Measurements from ENCODE around the gene SH3BGRL2.

Gene SH3BGRL2
- long read RNA-seq, result 0 reads

DNA sequence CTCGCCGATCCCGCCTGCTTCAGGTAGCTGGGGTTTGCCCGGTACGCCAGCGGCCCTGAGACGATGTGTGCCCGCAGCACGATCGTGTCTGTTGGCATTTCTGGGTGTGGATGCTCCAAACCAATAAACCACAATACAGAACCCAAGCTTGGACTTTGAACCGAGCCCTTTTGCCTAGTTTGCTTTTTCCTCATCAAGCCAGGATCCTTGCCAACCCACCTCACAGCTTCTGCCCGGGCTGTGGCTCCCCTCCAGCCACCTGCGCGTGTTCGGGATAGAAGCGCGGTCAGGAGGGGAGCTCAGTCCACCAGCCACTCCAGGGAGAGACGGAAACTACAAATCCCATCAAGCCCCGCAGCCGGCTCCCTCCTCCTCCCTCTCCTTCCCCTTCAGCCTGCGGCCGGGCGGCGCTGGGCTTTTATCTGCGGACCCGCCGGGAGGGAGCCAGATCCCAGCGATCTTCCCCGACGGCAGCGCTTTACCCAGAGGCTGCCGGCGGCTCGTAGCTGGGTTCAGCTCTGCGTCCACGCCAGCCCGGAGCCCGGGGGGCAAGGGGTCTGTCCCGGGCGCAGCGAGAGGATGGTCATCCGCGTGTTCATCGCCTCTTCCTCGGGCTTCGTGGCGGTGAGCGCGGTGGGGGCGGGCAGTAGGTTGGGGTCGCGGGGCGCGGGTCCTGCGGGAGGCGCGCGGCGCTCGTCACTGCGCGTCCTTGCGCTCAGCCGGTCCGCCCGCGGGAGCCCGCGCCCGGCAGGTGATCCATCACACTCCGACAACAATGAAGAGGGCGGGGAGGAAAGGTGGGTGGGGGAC lies at the start of gene SH3BGRL2:
TSS of gene SH3BGRL2 (plus strand) at position 447 of the 810 bp plus-strand sequence. CDS start at position 580, 133 bp downstream.
- Histone ChIP-seq H3K4me3 (replicated peaks; ENCODE audit: insufficient read depth, low read length) (peak within 1 kb of the TSS; percentile 49), H3K27me3 (ENCODE audit: insufficient read depth, poor library complexity, severe bottlenecking) (peaks cover 35% of the 10 kb centered on the region), H3K27ac (replicated peaks) (no peak within 1 kb of the TSS)
- DNase-seq (ENCODE audit: low read depth in 1 of 2, low spot score in 1 of 2), result peak in 1 of 2 experiments; percentile 20
- no peak for TF ChIP-seq POLR2AphosphoS5 (IDR thresholded peaks at IDR 0.05; ENCODE audit: low read depth)
- TF ChIP-seq SPI1 (IDR thresholded peaks at IDR 0.05; ENCODE audit: borderline replicate concordance, low read depth), result no peak
- TF ChIP-seq GABPA (IDR thresholded peaks at IDR 0.05; ENCODE audit: low read depth), result no peak
- TF ChIP-seq, protein P1, sequence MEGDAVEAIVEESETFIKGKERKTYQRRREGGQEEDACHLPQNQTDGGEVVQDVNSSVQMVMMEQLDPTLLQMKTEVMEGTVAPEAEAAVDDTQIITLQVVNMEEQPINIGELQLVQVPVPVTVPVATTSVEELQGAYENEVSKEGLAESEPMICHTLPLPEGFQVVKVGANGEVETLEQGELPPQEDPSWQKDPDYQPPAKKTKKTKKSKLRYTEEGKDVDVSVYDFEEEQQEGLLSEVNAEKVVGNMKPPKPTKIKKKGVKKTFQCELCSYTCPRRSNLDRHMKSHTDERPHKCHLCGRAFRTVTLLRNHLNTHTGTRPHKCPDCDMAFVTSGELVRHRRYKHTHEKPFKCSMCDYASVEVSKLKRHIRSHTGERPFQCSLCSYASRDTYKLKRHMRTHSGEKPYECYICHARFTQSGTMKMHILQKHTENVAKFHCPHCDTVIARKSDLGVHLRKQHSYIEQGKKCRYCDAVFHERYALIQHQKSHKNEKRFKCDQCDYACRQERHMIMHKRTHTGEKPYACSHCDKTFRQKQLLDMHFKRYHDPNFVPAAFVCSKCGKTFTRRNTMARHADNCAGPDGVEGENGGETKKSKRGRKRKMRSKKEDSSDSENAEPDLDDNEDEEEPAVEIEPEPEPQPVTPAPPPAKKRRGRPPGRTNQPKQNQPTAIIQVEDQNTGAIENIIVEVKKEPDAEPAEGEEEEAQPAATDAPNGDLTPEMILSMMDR (IDR thresholded peaks at IDR 0.05; ENCODE audit: insufficient read depth, low read length), result no peak
- TF ChIP-seq, protein P2, sequence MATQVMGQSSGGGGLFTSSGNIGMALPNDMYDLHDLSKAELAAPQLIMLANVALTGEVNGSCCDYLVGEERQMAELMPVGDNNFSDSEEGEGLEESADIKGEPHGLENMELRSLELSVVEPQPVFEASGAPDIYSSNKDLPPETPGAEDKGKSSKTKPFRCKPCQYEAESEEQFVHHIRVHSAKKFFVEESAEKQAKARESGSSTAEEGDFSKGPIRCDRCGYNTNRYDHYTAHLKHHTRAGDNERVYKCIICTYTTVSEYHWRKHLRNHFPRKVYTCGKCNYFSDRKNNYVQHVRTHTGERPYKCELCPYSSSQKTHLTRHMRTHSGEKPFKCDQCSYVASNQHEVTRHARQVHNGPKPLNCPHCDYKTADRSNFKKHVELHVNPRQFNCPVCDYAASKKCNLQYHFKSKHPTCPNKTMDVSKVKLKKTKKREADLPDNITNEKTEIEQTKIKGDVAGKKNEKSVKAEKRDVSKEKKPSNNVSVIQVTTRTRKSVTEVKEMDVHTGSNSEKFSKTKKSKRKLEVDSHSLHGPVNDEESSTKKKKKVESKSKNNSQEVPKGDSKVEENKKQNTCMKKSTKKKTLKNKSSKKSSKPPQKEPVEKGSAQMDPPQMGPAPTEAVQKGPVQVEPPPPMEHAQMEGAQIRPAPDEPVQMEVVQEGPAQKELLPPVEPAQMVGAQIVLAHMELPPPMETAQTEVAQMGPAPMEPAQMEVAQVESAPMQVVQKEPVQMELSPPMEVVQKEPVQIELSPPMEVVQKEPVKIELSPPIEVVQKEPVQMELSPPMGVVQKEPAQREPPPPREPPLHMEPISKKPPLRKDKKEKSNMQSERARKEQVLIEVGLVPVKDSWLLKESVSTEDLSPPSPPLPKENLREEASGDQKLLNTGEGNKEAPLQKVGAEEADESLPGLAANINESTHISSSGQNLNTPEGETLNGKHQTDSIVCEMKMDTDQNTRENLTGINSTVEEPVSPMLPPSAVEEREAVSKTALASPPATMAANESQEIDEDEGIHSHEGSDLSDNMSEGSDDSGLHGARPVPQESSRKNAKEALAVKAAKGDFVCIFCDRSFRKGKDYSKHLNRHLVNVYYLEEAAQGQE (IDR thresholded peaks at IDR 0.05; ENCODE audit: insufficient replicate concordance, low read depth), result no peak

DNA sequence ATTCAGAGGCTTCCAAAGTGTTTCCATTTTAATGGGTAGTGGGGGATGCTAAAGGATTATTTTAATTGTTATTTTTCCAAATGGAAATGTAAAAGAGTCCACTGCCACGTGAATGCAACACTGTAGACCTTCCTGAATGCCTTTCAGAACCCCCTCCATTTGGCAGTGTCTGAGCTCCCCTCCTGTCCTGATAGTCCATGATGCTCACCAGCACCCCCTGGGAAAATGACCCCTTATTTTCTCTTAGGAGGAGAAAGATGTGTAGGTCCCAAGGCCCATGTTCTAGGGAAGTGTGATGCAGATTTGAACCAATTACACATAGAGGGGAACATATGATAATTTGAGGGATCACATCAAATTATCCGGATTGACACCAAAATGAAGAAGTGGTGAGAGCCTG lies 46.8 kb upstream of the SH3BGRL2 start:
- no peak overlapping the region for H3K27ac ChIP-seq (replicated peaks)
- no peak overlapping the region for H3K4me3 ChIP-seq (replicated peaks; ENCODE audit: insufficient read depth, low read length)
- H3K27me3 ChIP-seq (ENCODE audit: insufficient read depth, poor library complexity, severe bottlenecking), result no peaks in the 10 kb centered on the region
- TF ChIP-seq POLR2AphosphoS5 (IDR thresholded peaks at IDR 0.05; ENCODE audit: low read depth) (no peak), SPI1 (IDR thresholded peaks at IDR 0.05; ENCODE audit: borderline replicate concordance, low read depth) (no peak), GABPA (IDR thresholded peaks at IDR 0.05; ENCODE audit: low read depth) (no peak)
- TF ChIP-seq, protein P2 (IDR thresholded peaks at IDR 0.05; ENCODE audit: insufficient replicate concordance, low read depth), result no peak
- TF ChIP-seq, protein P1 (IDR thresholded peaks at IDR 0.05; ENCODE audit: insufficient read depth, low read length), result no peak
- no peak for DNase-seq (ENCODE audit: low read depth in 1 of 2, low spot score in 1 of 2)

DNA sequence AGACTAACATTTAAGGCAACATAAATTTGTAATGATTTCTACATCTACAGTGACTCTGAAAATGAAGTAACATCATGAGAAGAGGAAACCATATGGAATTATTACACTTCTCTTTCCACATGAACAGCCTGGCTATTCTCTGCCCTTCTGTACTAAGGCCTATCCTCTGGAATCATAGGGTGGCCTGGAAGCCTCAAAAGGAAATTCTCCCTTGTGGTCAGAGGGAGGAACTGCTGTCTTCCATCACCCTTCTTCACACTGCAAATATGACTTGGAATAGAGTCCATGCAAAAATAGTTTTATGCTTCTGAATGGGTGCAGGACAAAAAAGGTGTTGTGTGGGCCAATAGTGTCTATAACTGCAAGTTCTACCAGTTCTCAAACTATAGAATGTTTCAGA lies 44.6 kb upstream of the SH3BGRL2 start:
- Histone ChIP-seq H3K27me3 (ENCODE audit: insufficient read depth, poor library complexity, severe bottlenecking) (no peaks in the 10 kb centered on the region), H3K4me3 (replicated peaks; ENCODE audit: insufficient read depth, low read length) (no peak overlapping the region), H3K27ac (replicated peaks) (no peak overlapping the region)
- TF ChIP-seq SPI1 (IDR thresholded peaks at IDR 0.05; ENCODE audit: borderline replicate concordance, low read depth), result no peak; the same call in 1 of the 2 replicates
- TF ChIP-seq, protein P1 (IDR thresholded peaks at IDR 0.05; ENCODE audit: insufficient read depth, low read length), result peak; percentile 13
- peak in 1 of 2 experiments; percentile 1 for DNase-seq (ENCODE audit: low read depth in 1 of 2, low spot score in 1 of 2)
